ENCODE measurements around the gene HK3.

GRCh38 chr5:176845392-176845713 is 53.8 kb downstream of the HK3 start:
- no peak for TF ChIP-seq CTCF (IDR thresholded peaks at IDR 0.05)
- no peak for TF ChIP-seq EZH2 (IDR thresholded peaks at IDR 0.05)
- no peak for TF ChIP-seq EZH2phosphoT487 (IDR thresholded peaks at IDR 0.05)

Data from neural progenitor cell (in vitro differentiated cells).